ENCODE data around the gene TPM3.

DNA sequence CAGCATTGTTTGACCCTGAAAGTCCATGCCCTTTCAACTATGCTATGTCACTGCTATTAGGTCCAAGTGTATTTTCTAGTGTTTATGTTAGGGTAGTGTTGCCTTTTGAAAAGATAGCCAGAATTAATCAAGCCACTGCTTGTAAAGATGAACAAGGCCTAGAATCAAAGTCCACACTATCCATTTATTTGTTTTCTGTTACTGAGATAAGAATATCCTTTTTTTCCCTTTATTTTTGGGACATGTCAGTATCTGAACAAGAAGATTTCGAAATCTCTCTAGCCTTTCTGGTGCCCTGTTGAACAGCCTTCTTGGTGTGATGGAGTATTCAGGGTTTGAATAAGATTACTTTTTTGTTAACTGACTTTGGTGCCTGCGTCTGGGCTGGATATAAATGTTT, 45.5 kb upstream of the TPM3 start:
- TF ChIP-seq POLR2AphosphoS5 (IDR thresholded peaks at IDR 0.05) (no peak), EZH2 (IDR thresholded peaks at IDR 0.05; ENCODE audit: borderline replicate concordance, insufficient read depth, low read length, poor library complexity, severe bottlenecking) (no peak), MXI1 (conservative IDR thresholded peaks at IDR 0.05; ENCODE audit: poor library complexity, severe bottlenecking) (no peak), EP300 (conservative IDR thresholded peaks at IDR 0.05; ENCODE audit: poor library complexity, severe bottlenecking) (no peak), RAD21 (conservative IDR thresholded peaks at IDR 0.05) (no peak), SMC3 (conservative IDR thresholded peaks at IDR 0.05; ENCODE audit: poor library complexity) (no peak)
- TF ChIP-seq, protein P1, sequence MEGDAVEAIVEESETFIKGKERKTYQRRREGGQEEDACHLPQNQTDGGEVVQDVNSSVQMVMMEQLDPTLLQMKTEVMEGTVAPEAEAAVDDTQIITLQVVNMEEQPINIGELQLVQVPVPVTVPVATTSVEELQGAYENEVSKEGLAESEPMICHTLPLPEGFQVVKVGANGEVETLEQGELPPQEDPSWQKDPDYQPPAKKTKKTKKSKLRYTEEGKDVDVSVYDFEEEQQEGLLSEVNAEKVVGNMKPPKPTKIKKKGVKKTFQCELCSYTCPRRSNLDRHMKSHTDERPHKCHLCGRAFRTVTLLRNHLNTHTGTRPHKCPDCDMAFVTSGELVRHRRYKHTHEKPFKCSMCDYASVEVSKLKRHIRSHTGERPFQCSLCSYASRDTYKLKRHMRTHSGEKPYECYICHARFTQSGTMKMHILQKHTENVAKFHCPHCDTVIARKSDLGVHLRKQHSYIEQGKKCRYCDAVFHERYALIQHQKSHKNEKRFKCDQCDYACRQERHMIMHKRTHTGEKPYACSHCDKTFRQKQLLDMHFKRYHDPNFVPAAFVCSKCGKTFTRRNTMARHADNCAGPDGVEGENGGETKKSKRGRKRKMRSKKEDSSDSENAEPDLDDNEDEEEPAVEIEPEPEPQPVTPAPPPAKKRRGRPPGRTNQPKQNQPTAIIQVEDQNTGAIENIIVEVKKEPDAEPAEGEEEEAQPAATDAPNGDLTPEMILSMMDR (IDR thresholded peaks at IDR 0.05; ENCODE audit: poor library complexity, severe bottlenecking) = no peak
- TF ChIP-seq, protein P2, sequence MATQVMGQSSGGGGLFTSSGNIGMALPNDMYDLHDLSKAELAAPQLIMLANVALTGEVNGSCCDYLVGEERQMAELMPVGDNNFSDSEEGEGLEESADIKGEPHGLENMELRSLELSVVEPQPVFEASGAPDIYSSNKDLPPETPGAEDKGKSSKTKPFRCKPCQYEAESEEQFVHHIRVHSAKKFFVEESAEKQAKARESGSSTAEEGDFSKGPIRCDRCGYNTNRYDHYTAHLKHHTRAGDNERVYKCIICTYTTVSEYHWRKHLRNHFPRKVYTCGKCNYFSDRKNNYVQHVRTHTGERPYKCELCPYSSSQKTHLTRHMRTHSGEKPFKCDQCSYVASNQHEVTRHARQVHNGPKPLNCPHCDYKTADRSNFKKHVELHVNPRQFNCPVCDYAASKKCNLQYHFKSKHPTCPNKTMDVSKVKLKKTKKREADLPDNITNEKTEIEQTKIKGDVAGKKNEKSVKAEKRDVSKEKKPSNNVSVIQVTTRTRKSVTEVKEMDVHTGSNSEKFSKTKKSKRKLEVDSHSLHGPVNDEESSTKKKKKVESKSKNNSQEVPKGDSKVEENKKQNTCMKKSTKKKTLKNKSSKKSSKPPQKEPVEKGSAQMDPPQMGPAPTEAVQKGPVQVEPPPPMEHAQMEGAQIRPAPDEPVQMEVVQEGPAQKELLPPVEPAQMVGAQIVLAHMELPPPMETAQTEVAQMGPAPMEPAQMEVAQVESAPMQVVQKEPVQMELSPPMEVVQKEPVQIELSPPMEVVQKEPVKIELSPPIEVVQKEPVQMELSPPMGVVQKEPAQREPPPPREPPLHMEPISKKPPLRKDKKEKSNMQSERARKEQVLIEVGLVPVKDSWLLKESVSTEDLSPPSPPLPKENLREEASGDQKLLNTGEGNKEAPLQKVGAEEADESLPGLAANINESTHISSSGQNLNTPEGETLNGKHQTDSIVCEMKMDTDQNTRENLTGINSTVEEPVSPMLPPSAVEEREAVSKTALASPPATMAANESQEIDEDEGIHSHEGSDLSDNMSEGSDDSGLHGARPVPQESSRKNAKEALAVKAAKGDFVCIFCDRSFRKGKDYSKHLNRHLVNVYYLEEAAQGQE (IDR thresholded peaks at IDR 0.05; ENCODE audit: borderline replicate concordance) = no peak
